Osteocyte (in vitro differentiated cells): ENCODE data around the gene ADAMTS2. TPM values are rescaled to one million over a fixed set of nuclear protein-coding genes. Genes with fewer than 3 reads are reported as not detected.

ENCODE experiments used
- DNase-seq: peaks from one replicate; pipeline ENCODE4 v3.0.0; 2021; ENCODE audit warnings: mixed read lengths; ENCODE audit not compliant: unreplicated experiment; ENCODE audit errors: extremely low spot score
- H3K27ac Mint-ChIP-seq: one replicate; pipeline ENCODE4 v1.8.0; 2021; ENCODE audit warnings: mild to moderate bottlenecking, mixed read lengths; ENCODE audit not compliant: unreplicated experiment
- H3K27me3 Mint-ChIP-seq: one replicate; pipeline ENCODE4 v1.8.0; 2021; ENCODE audit warnings: mixed read lengths; ENCODE audit not compliant: unreplicated experiment
- H3K36me3 Mint-ChIP-seq: one replicate; pipeline ENCODE4 v1.8.0; 2021; ENCODE audit warnings: mixed read lengths; ENCODE audit not compliant: unreplicated experiment
- H3K4me1 Mint-ChIP-seq: one replicate; pipeline ENCODE4 v1.8.0; 2021; ENCODE audit warnings: mixed read lengths; ENCODE audit not compliant: unreplicated experiment
- H3K4me3 Mint-ChIP-seq: one replicate; pipeline ENCODE4 v1.8.0; 2021; ENCODE audit warnings: mild to moderate bottlenecking, moderate library complexity, mixed read lengths; ENCODE audit not compliant: unreplicated experiment
- H3K9me3 Mint-ChIP-seq: one replicate; pipeline ENCODE4 v1.8.0; 2021; ENCODE audit warnings: mixed read lengths; ENCODE audit not compliant: unreplicated experiment
- total RNA-seq: library from RNA; stranded (reverse); gene quantifications from 2 replicates; pipeline ENCODE4 v1.2.1, GENCODE V29; 2021
- TF ChIP-seq, protein P1 (sequence below): fragments of 200-600 bp; sonication (generic); IDR thresholded peaks from 2 replicates; pipeline ENCODE4 v1.5.0; 2021; ENCODE audit warnings: antibody characterized with exemption, mild to moderate bottlenecking, moderate library complexity

ADAMTS2 gene
- total RNA-seq, 1 donor from 2014 or later, result 12.2 TPM

DNA sequence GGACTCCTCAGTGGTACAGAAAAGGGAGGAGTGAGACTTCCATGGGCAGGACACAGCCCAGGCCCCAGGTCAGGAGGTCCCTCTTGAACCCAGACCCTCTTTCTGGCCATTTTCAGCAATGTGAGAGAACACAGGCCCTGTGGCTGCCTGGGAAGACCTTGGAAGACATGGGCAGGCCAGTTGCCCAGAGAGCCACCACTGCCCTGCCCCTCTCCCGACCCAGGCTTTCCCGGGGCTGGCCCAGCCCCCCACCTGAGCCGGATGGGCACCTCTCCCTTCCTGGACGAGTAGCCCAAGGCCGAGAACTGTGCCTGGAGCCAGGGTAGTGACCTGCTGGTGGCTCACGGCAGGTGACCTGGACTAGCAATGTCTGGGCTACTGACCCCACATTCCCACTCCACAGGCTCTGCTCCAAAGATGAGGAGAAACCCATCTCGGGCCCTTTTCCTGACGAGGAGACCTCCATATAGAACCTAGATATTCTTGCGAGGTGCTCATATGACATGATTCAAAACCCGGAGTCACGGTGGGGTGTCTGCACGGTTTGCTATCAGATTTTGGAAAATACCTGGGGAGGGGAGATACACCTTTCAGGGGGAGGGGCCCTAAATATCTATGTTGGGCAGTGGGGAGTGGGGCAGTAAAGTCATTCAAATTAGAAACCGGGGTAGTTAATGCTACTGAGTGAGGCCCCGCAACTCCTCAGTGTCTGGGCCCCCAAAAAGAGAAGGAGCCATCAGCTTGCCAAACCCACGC is 225.7 kb downstream of the ADAMTS2 start:
- Mint-ChIP-seq H3K27me3 (no peaks in the 10 kb centered on the region), H3K36me3 (peaks cover 6% of the 10 kb centered on the region), H3K4me3 (no peak overlapping the region), H3K4me1 (no peaks in the 10 kb centered on the region), H3K27ac (no peak overlapping the region), H3K9me3 (peaks cover 20% of the 10 kb centered on the region)
- TF ChIP-seq, protein P1, sequence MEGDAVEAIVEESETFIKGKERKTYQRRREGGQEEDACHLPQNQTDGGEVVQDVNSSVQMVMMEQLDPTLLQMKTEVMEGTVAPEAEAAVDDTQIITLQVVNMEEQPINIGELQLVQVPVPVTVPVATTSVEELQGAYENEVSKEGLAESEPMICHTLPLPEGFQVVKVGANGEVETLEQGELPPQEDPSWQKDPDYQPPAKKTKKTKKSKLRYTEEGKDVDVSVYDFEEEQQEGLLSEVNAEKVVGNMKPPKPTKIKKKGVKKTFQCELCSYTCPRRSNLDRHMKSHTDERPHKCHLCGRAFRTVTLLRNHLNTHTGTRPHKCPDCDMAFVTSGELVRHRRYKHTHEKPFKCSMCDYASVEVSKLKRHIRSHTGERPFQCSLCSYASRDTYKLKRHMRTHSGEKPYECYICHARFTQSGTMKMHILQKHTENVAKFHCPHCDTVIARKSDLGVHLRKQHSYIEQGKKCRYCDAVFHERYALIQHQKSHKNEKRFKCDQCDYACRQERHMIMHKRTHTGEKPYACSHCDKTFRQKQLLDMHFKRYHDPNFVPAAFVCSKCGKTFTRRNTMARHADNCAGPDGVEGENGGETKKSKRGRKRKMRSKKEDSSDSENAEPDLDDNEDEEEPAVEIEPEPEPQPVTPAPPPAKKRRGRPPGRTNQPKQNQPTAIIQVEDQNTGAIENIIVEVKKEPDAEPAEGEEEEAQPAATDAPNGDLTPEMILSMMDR, result no peak
- peak; percentile 76 for DNase-seq

DNA sequence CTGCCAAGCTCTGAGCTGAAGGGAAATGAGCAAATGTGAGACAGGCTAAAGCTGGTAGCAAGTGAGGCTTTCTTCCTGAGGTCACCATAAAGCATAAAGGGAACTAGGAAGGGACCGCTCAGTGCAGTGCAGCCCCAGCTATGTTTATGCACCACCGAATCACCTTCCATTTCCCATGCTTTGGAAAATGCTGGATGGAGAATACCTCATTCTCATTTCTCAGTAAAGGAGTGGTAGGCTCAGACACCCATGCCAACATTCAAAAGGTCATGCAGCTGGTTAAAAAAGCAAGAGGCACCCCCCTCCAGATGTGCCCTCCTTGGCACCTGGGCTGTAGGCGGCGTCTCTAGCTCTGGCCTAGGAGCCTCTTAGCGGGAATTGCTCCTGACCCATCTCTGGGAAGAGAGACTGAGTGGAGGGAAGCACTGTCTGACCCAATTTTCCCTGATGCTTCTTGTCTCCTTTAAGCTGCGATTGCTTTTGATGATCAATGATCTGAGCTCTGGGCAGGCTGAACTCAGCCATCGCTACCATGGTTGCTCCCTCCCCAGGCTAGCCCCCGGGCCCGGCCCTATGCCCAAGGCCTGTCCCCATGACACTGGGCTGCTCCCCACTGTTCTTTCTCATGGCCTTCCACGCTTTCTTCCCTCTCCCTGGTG is 226.4 kb downstream of the ADAMTS2 start:
- TF ChIP-seq, protein P1, result no peak
- no peaks in the 10 kb centered on the region for H3K27me3 Mint-ChIP-seq
- H3K27ac Mint-ChIP-seq, result no peak overlapping the region
- H3K36me3 Mint-ChIP-seq, result peaks cover 3% of the 10 kb centered on the region
- no peak overlapping the region for H3K4me3 Mint-ChIP-seq
- H3K4me1 Mint-ChIP-seq, result no peaks in the 10 kb centered on the region
- DNase-seq, result no peak
- H3K9me3 Mint-ChIP-seq, result peaks cover 22% of the 10 kb centered on the region

DNA sequence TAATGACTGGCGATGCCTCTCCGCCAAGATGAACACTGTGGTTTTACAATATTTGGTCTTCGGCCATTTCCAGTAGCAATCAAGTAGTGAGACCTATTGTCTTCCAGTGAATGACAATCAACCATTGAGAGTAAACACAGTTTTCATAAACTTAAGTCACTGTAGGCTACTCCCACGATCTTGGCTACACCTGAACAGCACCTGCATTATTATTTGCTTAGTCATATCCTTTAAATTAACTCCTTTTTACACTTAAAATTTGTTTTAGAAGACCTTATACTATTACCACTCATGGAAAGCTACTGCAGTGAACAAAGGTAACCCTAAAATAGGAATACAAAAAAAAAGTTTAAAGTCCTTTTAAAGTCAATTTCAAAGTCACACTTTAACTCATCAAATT is 226.9 kb downstream of the ADAMTS2 start:
- Mint-ChIP-seq H3K4me1 (no peaks in the 10 kb centered on the region), H3K27me3 (no peaks in the 10 kb centered on the region), H3K9me3 (peaks cover 27% of the 10 kb centered on the region), H3K27ac (no peak overlapping the region), H3K36me3 (peaks cover 3% of the 10 kb centered on the region), H3K4me3 (no peak overlapping the region)
- no peak for DNase-seq
- TF ChIP-seq, protein P1, result no peak

DNA sequence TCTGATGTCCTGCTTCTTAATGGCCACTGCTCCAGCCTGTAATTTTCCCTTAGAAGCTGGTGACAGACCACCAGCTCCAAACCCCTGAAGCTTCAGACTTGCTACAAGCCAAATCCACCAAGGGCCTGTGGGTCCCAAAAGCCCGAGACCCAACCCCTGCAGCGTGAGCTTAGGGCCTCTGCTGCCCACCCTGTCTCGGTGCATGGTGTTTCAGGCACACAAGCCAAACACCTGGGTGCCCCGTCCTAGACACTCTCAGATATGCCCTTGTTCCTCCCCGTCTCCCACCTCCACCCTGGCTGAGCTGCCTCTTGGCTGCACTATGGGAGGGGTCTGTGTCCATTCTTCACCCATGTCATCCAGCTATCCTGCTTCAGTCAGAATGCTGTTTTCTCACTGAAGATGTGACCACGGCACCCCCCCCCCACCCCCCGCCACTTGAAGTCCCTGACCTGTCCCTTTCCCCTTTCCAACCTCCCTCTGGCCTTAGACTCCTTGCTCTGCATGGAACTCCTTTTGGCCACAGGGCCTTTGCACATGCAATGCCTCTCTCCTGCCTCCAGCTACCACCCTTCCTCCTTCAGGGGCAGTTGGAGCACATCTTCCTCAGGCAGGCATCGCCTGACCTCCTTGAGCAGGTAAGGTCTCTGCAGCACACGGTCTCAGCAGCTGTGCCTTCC is 229.3 kb downstream of the ADAMTS2 start:
- Mint-ChIP-seq H3K4me1 (no peaks in the 10 kb centered on the region), H3K36me3 (peaks cover 3% of the 10 kb centered on the region), H3K27me3 (no peaks in the 10 kb centered on the region), H3K9me3 (peaks cover 36% of the 10 kb centered on the region), H3K27ac (no peak overlapping the region), H3K4me3 (no peak overlapping the region)
- peak; percentile 77 for DNase-seq
- TF ChIP-seq, protein P1, result no peak

DNA sequence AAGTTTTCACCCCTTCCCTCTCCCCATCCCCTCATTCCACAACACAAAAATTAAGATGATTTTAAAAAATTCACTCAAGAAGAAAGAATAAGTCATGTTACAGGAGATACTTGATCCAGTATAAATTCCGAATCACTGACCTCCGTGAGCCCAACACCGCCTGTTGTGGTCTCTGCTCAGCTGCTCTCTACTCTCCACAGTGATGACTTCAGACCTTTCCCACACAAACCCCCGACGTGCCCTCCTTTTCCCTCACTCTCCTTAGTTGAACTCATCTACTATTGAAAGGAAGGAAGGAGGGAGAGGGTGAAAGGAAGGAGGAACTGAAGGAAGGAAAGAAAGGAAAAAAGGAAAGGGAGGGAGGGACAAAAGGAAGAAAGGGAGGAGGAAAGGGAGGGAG is 230.0 kb downstream of the ADAMTS2 start:
- Mint-ChIP-seq H3K9me3 (peaks cover 43% of the 10 kb centered on the region), H3K27ac (no peak overlapping the region), H3K4me3 (no peak overlapping the region), H3K4me1 (no peaks in the 10 kb centered on the region), H3K27me3 (no peaks in the 10 kb centered on the region), H3K36me3 (peaks cover 3% of the 10 kb centered on the region)
- DNase-seq, result no peak
- TF ChIP-seq, protein P1, result no peak
